SJSA1 (cell line): Measurements from ENCODE around the gene LSAMP. TPM values are rescaled to one million over a fixed set of nuclear protein-coding genes. Genes with fewer than 3 reads are reported as not detected.

ENCODE experiments used
- DNase-seq, 2 experiments: peaks; one replicate each; pipeline ENCODE4 v3.0.0-alpha.2; 2015 to 2020; ENCODE audit warnings: low spot score in 2 of 2, low read depth in 1 of 2
- H3K27ac ChIP-seq: fragments of 250-450 bp; sonication (Bioruptor Pico); 2 replicates; pipeline ENCODE4 v1.5.1; 2020; ENCODE audit warnings: mild to moderate bottlenecking, moderate library complexity
- H3K27me3 ChIP-seq: fragments of 250-450 bp; sonication (Bioruptor Pico); replicated peaks from 2 replicates; pipeline ENCODE4 v1.5.1; 2020; ENCODE audit warnings: mild to moderate bottlenecking, moderate library complexity
- H3K36me3 ChIP-seq: fragments of 250-450 bp; sonication (Bioruptor Pico); 2 replicates; pipeline ENCODE4 v1.5.1; 2020; ENCODE audit warnings: mild to moderate bottlenecking
- H3K4me1 ChIP-seq: fragments of 250-450 bp; sonication (Bioruptor Pico); replicated peaks from 2 replicates; pipeline ENCODE4 v1.6.1; 2021; ENCODE audit warnings: mild to moderate bottlenecking
- H3K4me3 ChIP-seq: fragments of 250-450 bp; sonication (Bioruptor Pico); 2 replicates; pipeline ENCODE4 v1.5.1; 2020; ENCODE audit warnings: mild to moderate bottlenecking
- H3K9me3 ChIP-seq: fragments of 250-450 bp; sonication (Bioruptor Pico); replicated peaks from 2 replicates; pipeline ENCODE4 v1.5.1; 2020; ENCODE audit warnings: mild to moderate bottlenecking
- total RNA-seq: library from RNA; depleted of rRNA; stranded (reverse); fragments of >200 nt; shearing (Covaris generic); gene quantifications from 2 replicates; pipeline ENCODE4 v1.2.3, GENCODE V29; 2014

LSAMP gene
- total RNA-seq, 1 experiment from 2014 or later: not detected

DNA sequence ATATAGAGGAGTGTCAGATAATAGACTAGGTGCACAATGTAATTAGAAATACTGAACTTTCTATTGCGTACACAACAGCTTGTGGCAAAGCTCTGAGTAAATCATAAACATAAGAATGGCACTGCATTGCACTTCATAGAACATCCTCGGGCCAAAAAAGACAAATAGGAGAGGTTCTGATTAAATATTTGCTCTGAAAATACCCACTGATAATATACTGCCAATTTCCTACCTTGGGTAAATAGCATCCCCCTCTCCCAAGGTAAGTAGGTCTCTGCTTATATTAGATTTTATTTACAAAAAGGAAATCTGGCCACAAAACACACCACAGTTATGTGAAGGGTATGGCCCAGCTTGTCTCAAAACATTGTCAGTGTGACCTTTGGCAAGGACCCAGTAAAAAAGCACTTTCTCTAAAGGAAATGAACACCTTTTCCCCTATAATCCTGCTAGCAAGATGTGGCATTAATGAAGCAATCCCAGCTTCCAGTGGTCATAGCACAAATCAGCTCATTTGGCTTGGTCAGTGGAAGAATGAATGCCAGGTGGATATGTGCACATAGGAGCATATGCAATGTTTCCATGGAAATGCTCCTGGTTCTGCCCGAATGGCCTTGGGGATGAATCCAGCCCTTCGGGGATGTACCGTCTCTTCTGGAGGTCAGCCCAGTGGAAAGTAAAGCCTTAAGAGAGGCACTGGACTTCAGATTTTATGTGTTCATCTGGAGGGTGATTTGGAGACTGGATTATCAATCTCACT lies 315.9 kb downstream of the LSAMP start:
- DNase-seq: no peak
- no peak overlapping the region for H3K27ac ChIP-seq
- no peaks in the 10 kb centered on the region for H3K36me3 ChIP-seq
- H3K27me3 ChIP-seq: no peaks in the 10 kb centered on the region
- H3K9me3 ChIP-seq: no peaks in the 10 kb centered on the region
- H3K4me3 ChIP-seq: no peak overlapping the region
- H3K4me1 ChIP-seq: no peaks in the 10 kb centered on the region

GRCh38 chr3:116127464-116127863 lies 317.8 kb downstream of the LSAMP start:
- no peak overlapping the region for H3K4me3 ChIP-seq
- H3K9me3 ChIP-seq: no peaks in the 10 kb centered on the region
- no peaks in the 10 kb centered on the region for H3K36me3 ChIP-seq
- DNase-seq: no peak
- H3K27ac ChIP-seq: no peak overlapping the region
- H3K27me3 ChIP-seq: no peaks in the 10 kb centered on the region
- no peaks in the 10 kb centered on the region for H3K4me1 ChIP-seq

DNA sequence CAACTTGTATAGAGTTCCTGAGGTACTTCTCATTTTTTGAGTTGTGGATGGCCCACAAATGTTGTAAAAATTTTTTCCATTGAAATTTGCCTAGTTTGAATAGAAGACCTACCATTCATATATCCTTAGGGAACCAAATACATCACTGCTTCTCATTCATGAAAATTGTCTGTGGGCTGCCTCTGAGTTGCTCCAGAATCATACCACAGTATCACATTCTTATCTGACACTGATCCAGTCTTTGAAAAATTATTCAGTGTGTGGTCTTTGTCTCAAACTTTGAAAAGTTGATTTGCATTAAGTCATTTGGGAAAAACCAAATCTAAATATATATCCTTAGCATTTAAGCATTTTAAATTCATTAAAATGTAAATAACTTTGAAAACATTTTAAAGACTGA lies 321.1 kb downstream of the LSAMP start:
- H3K4me3 ChIP-seq: no peak overlapping the region
- no peaks in the 10 kb centered on the region for H3K9me3 ChIP-seq
- no peaks in the 10 kb centered on the region for H3K27me3 ChIP-seq
- no peak overlapping the region for H3K27ac ChIP-seq
- DNase-seq: no peak
- no peaks in the 10 kb centered on the region for H3K36me3 ChIP-seq
- no peaks in the 10 kb centered on the region for H3K4me1 ChIP-seq

DNA sequence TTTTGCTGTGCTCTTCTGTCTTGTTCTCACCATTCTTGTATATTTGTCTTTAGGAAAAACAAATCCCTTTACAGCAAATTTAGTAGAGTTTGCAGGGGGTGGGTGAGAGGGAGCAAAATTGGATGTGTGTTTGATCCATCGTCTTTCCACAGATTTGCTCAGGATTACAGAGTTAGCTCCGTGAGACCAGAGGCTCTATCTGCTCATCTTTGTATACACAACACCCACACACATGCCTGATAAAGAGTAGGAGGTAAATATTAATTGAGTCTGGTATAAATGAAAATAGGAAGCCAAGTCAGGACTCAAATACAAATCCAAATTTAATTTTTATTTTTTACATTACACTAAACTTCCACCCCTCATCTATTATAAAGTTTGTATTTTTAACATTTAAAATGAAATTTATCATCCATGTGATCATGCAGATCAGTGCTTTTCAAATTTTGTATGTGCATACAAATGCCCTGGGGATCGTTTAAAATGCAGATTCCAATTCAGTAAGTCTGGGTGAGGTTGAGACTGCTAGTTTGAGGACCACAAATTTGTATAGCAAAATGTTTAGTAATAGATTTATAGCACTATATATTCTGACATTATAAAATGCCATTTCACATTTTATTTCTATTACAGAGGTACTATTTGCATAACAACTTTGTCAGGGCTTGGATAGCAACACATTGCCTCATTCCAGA lies 326.7 kb downstream of the LSAMP start:
- Histone ChIP-seq H3K4me3 (no peak overlapping the region), H3K4me1 (no peaks in the 10 kb centered on the region), H3K27me3 (no peaks in the 10 kb centered on the region), H3K27ac (no peak overlapping the region), H3K36me3 (no peaks in the 10 kb centered on the region), H3K9me3 (no peaks in the 10 kb centered on the region)
- DNase-seq: no peak

DNA sequence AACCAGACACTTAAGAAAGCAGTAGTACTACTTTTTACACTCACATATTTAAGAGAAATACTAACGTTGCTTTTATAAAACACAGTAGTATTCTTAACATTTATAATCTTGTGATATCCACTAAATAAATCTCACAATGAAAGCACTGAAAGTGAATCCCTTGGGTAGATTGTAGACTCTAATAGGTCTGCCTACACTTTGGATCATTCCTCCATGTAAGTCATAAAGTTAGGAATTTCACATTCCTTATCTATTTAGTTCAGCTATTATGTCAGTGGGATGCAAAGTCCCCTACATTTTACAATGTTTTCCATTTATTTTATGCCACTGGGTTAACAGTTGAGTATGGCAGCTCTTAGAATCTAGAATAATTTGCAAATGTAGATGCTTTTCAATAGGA lies 330.7 kb downstream of the LSAMP start:
- no peak for DNase-seq
- H3K27me3 ChIP-seq: no peaks in the 10 kb centered on the region
- H3K9me3 ChIP-seq: no peaks in the 10 kb centered on the region
- no peaks in the 10 kb centered on the region for H3K36me3 ChIP-seq
- no peak overlapping the region for H3K4me3 ChIP-seq
- H3K27ac ChIP-seq: no peak overlapping the region
- H3K4me1 ChIP-seq: no peaks in the 10 kb centered on the region

GRCh38 chr3:116112696-116113095 lies 332.6 kb downstream of the LSAMP start:
- no peak for DNase-seq
- Histone ChIP-seq H3K9me3 (no peaks in the 10 kb centered on the region), H3K4me1 (no peaks in the 10 kb centered on the region), H3K4me3 (no peak overlapping the region), H3K36me3 (no peaks in the 10 kb centered on the region), H3K27ac (no peak overlapping the region), H3K27me3 (no peaks in the 10 kb centered on the region)

DNA sequence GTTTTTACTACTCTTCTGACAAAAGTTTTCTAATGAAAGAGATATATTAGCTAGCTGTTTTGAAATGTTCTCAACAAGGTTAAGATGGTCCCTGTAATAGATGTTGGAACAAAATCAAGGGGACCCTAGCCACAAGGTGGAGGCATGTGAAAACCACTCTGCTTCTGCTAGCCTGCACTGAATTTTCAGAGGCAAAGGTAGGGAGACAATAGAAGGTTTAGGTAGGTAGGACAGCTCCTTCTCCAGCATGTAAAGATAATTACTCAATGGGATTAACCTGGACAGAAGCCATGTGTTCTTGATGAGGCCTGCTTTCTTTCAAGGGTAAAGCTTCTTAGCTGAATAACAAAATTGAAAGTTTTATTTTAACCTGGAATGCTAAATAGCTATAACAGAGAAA lies 333.5 kb downstream of the LSAMP start:
- H3K4me1 ChIP-seq: no peaks in the 10 kb centered on the region
- H3K27me3 ChIP-seq: no peaks in the 10 kb centered on the region
- DNase-seq: no peak
- H3K4me3 ChIP-seq: no peak overlapping the region
- H3K36me3 ChIP-seq: no peaks in the 10 kb centered on the region
- no peaks in the 10 kb centered on the region for H3K9me3 ChIP-seq
- H3K27ac ChIP-seq: no peak overlapping the region

DNA sequence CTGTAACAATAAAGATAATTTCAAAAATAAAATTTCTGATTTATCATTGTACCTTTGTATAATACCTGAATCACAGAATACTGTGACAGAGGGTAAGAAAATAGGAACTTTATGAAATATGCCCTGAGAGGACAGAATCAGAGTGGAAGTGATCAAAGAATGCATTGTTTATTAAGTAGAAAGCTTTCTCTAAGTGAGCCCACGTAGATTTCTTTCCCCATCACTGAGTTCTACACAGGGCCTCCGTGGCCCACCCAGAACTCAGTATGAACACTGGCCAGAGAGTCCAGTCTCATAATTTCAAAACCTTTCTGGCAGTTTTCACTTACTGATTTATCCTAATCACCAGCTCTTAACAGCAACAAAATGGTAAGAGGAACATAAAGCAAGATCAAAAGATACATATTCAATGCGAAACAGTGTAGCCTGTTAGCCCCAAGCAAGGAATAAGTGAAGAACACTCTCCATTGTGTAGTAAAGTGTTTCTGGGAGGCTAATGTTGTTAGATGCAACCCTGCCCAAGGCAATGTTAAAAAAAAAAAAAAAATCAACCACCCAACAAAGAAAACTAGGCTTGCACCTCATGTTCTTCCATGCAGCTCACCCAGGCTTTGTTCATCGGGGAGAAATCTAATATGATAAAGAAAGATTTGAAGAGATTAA lies 341.3 kb downstream of the LSAMP start:
- Histone ChIP-seq H3K27me3 (no peaks in the 10 kb centered on the region), H3K9me3 (no peaks in the 10 kb centered on the region), H3K4me3 (no peak overlapping the region), H3K27ac (no peak overlapping the region), H3K36me3 (no peaks in the 10 kb centered on the region), H3K4me1 (no peaks in the 10 kb centered on the region)
- DNase-seq: no peak

DNA sequence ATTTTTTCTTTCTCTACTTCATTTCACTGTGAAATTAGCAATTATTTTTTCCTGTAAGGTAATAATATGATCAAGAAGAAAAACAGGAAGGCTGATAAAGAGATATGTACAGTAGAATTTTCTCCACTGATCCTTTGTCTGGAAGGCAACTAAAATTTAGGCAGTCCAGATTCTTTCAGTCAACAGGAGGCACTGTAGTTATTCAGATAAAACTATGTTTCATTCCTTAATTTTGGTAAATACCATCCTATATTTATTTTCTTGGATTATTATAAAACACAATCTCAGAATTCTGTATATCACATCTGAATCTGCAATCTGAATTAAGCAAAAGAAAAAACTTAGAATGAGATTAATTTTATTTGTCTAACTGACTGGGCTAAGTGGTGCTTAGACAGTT lies 343.2 kb downstream of the LSAMP start:
- Histone ChIP-seq H3K27ac (no peak overlapping the region), H3K9me3 (no peaks in the 10 kb centered on the region), H3K36me3 (no peaks in the 10 kb centered on the region), H3K4me1 (no peaks in the 10 kb centered on the region), H3K27me3 (no peaks in the 10 kb centered on the region), H3K4me3 (no peak overlapping the region)
- no peak for DNase-seq

DNA sequence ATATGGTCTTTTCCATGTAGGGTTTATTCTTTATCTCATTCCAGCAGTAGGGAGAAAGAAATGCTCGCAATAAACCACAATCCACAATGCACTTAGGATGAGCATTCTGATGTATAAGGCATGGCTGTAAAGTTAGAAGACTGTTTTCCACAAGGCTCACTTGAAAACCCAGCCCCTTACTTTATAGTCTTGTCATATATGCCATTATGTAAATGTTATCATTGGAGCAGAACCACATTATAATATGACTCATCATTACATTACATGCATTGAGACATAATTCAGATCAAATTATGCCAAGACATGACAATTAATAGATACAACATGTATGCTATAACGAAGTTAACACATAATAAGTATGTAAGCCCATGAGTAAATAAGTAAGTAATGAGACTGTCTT lies 348.1 kb downstream of the LSAMP start:
- H3K4me3 ChIP-seq: no peak overlapping the region
- H3K27me3 ChIP-seq: no peaks in the 10 kb centered on the region
- H3K4me1 ChIP-seq: no peaks in the 10 kb centered on the region
- no peaks in the 10 kb centered on the region for H3K9me3 ChIP-seq
- no peak overlapping the region for H3K27ac ChIP-seq
- H3K36me3 ChIP-seq: no peaks in the 10 kb centered on the region
- no peak for DNase-seq

GRCh38 chr3:116096631-116097030 lies 348.7 kb downstream of the LSAMP start:
- Histone ChIP-seq H3K36me3 (no peaks in the 10 kb centered on the region), H3K27ac (no peak overlapping the region), H3K4me1 (no peaks in the 10 kb centered on the region), H3K9me3 (no peaks in the 10 kb centered on the region), H3K4me3 (no peak overlapping the region), H3K27me3 (no peaks in the 10 kb centered on the region)
- DNase-seq: no peak

DNA sequence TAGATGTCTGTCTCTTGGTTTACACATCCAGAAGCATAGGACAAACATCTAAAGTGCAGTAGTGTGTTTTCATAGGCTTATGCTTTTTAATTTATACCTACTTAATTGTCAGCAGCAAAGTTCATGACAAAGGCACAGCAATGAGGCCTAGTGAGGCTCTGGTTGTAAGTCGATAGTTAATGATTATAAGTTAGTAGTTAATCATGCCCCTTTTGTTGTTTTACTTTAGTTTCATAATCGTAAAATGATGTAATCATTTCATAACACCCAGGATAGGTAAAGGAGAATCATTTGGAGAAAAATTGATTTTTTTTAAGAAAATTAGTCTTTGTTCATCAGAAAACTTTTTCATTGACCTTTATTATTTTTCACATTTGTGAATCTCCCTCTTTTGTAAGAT lies 351.9 kb downstream of the LSAMP start:
- H3K4me3 ChIP-seq: no peak overlapping the region
- no peaks in the 10 kb centered on the region for H3K4me1 ChIP-seq
- H3K9me3 ChIP-seq: no peaks in the 10 kb centered on the region
- DNase-seq: no peak
- no peaks in the 10 kb centered on the region for H3K36me3 ChIP-seq
- no peak overlapping the region for H3K27ac ChIP-seq
- no peaks in the 10 kb centered on the region for H3K27me3 ChIP-seq

- Histone ChIP-seq H3K4me1 (0 out of 2 replicates have a peak, but pooled peaks cover 3% of the 10 kb centered on the region), H3K36me3 (no peaks in the 10 kb centered on the region), H3K4me3 (no peak overlapping the region), H3K9me3 (no peaks in the 10 kb centered on the region), H3K27ac (no peak overlapping the region), H3K27me3 (no peaks in the 10 kb centered on the region)
- DNase-seq: no peak
Measured at GRCh38 chr3:116087426-116087825, 357.9 kb downstream of the LSAMP start.
